IMR-90 (cell line): ENCODE results near the gene TOGARAM1.

Experiments
- BHLHE40 ChIP-seq: fragments of 150-350 bp; IDR thresholded peaks from 2 replicates; pipeline ENCODE4 v1.6.1; 2016; ENCODE audit warnings: mild to moderate bottlenecking, low read depth, low read length
- CEBPB ChIP-seq: IDR thresholded peaks from 2 replicates; pipeline ENCODE4 v1.6.1; 2012; ENCODE audit warnings: low read depth, low read length, improper control_type of control experiment
- CTCF ChIP-seq: conservative IDR thresholded peaks from 2 replicates; pipeline ENCODE4 v1.5.1; 2012; ENCODE audit warnings: mild to moderate bottlenecking, low read depth, low read length, improper control_type of control experiment
- POLR2A ChIP-seq: IDR thresholded peaks from 2 replicates; pipeline ENCODE4 v1.6.1; 2012; ENCODE audit warnings: mild to moderate bottlenecking, low read depth, low read length
- RAD21 ChIP-seq: IDR thresholded peaks from 2 replicates; pipeline ENCODE4 v1.6.1; 2012; ENCODE audit warnings: low read length, improper control_type of control experiment
- RCOR1 ChIP-seq: IDR thresholded peaks from 2 replicates; pipeline ENCODE4 v1.6.1; 2012; ENCODE audit warnings: mild to moderate bottlenecking, low read length, improper control_type of control experiment; ENCODE audit not compliant: insufficient replicate concordance
- RFX5 ChIP-seq: IDR thresholded peaks from 2 replicates; pipeline ENCODE4 v1.8.0; 2012; ENCODE audit warnings: low read depth, mild to moderate bottlenecking, low read length, moderate library complexity

- no peak for TF ChIP-seq CTCF
- TF ChIP-seq RAD21: no peak
- TF ChIP-seq POLR2A: no peak
- no peak for TF ChIP-seq BHLHE40
- no peak for TF ChIP-seq CEBPB
- TF ChIP-seq RCOR1: no peak
- no peak for TF ChIP-seq RFX5
Measured at GRCh38 chr14:44982594-44982993, 20.6 kb downstream of the TOGARAM1 start.
